Colon (tissue), 2 donors: Measurements from ENCODE around the gene SMS.

Experiments
- FAIRE-seq: peaks from 2 replicates; lab custom pipeline; 2012; peaks lifted over from hg19 to GRCh38; lab: Jason Lieb, UNC
- donor health status: control.
- donor health status: control.

SMS gene

GRCh38 chrX:22040184-22040583 lies 99.7 kb downstream of the SMS start:
- no peak for FAIRE-seq

GRCh38 chrX:22041907-22042530 lies 101.5 kb downstream of the SMS start:
- no peak for FAIRE-seq

- no peak for FAIRE-seq
Measured at GRCh38 chrX:22043872-22044271, 103.4 kb downstream of the SMS start.
